Transverse colon (tissue), 4 donors: ENCODE measurements around the gene DRD3.

ENCODE experiments used
- POLR2A ChIP-seq: fragments of 450-650 bp; IDR thresholded peaks from one replicate; pipeline ENCODE4 v1.6.1; 2016; ENCODE audit warnings: antibody characterized with exemption, mild to moderate bottlenecking, moderate library complexity
- POLR2AphosphoS5 ChIP-seq, 3 donors: sonication (generic); formaldehyde crosslinking; IDR thresholded peaks; one replicate each; pipeline ENCODE4 v1.6.1; 2016; ENCODE audit warnings: antibody characterized with exemption in 3 of 3
- TF ChIP-seq, protein P1 (sequence below), 5 experiments: fragments of 200-600 bp in 3 of 5; fragments of 450-650 bp in 2 of 5; sonication (generic) in 3 of 5; IDR thresholded peaks; 1 replicate in 2 of 5; 2 replicates in 3 of 5; pipeline ENCODE4 v1.5.1; 2016 to 2017; ENCODE audit warnings: antibody characterized with exemption in 5 of 5, inconsistent platforms in 3 of 5, mild to moderate bottlenecking in 2 of 5, moderate library complexity in 1 of 5

DNA sequence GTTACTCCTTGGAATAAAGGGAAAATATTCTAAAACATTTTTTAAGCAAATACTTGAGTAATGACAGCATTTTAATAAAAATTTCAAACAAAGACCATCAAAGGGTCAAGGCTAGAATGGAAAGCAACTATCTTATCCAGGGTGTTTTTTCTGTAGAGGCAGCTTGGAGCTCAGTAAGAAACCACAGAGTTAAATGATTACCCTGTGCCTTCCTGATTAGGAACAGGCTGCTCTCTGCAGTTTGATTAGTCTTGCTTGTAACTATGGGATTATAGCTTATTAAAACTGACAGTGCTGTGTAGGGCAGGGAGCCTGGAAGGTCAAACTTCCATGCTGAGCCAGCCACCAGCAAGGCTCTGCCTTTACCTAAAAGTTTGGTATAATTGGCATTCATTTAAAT is 89.2 kb downstream of the DRD3 start:
- TF ChIP-seq POLR2A (no peak), POLR2AphosphoS5 (IDR thresholded peaks at IDR 0.05) (no peak)
- TF ChIP-seq, protein P1, sequence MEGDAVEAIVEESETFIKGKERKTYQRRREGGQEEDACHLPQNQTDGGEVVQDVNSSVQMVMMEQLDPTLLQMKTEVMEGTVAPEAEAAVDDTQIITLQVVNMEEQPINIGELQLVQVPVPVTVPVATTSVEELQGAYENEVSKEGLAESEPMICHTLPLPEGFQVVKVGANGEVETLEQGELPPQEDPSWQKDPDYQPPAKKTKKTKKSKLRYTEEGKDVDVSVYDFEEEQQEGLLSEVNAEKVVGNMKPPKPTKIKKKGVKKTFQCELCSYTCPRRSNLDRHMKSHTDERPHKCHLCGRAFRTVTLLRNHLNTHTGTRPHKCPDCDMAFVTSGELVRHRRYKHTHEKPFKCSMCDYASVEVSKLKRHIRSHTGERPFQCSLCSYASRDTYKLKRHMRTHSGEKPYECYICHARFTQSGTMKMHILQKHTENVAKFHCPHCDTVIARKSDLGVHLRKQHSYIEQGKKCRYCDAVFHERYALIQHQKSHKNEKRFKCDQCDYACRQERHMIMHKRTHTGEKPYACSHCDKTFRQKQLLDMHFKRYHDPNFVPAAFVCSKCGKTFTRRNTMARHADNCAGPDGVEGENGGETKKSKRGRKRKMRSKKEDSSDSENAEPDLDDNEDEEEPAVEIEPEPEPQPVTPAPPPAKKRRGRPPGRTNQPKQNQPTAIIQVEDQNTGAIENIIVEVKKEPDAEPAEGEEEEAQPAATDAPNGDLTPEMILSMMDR (IDR thresholded peaks at IDR 0.05): no peak
